GM21528 (cell line): ENCODE data around the gene SNORC.
"Not testable (repeated sequence)": the region's sequence is repeated elsewhere in the genome, so short reads cannot be mapped to it uniquely, and the experiment has no call there.

Experiments
- ATAC-seq: cut with Tn5 transposase; IDR thresholded peaks from one replicate; pipeline ENCODE4 v1.9.1; 2021; ENCODE audit warnings: mild to moderate bottlenecking, moderate library complexity; ENCODE audit not compliant: unreplicated experiment, low FRiP score

SNORC gene

DNA sequence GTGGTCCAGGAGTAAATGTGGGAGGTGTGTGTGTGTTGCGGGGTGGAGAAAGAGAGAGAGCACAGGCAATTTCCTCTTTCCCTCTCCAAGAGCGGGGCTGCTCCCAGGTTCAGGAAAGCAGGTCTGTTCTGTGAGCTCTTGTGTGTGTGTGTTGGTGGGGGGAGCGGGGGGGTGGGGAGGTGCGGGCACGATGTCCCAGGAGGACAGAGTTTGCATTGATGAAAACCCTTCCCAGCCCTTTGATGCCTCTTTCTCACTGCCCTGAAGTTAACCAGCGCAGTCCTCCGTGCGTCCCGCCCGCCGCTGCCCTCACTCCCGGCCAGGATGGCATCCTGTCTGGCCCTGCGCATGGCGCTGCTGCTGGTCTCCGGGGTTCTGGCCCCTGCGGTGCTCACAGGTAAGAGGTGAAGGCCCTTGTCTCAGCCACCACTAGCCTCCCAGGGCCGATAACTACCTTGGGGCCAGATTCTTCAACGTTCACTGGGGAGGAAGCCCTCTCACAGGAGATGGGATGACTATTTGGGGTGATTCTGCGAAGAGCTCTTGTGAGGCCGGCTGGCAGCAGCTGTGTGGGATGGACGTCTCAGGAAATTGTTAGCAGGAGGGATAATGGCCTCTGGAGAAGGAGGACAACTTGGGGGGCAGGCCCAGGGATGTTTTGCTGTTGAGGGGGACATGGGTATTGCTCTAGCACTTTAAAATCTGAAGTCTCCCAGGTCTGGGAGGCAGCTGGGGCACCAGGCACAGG, at the start of gene SNORC:
SNORC (plus strand) TSS at position 247 of the 748 bp plus-strand sequence; CDS start at position 325, 78 bp downstream.
- no peak for ATAC-seq

DNA sequence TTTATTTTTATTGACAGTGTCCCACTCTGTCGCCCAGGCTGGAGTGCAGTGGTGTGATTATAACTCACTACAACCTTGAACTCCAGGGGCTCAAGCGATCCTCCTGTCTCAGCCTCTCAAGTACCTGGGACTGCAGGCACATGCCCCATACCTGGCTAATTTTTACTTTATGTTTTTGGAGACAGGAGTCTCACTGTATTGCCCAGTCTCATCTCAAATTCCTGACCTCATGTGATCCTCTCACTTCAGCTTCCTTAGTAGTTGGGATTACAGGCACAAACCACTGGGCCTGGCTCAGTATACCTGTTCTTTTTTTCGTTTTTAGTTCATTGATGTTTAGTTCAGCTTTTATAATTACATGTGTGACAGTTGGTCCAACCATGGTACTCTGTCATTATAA, 40.1 kb upstream of the SNORC start:
- no peak for ATAC-seq

DNA sequence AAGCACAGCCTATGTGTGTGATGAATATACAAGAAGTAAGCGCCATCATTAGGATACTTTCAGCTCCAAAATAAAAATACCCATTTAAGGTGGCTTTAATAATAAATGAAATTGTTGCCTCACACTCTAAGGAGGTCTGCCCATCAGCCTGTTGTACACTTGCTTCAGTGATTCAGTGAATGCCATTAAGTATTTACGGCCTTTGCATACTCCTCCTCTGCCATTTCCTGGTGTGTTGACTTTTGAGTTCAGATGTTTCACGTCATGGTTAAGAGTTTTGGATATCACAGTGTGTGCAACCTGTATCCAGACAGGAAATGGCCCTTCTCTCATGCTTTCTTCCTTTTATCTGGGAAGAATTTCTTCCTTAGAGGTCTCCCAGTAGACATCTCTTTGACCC, 38.6 kb upstream of the SNORC start:
- no peak for ATAC-seq

DNA sequence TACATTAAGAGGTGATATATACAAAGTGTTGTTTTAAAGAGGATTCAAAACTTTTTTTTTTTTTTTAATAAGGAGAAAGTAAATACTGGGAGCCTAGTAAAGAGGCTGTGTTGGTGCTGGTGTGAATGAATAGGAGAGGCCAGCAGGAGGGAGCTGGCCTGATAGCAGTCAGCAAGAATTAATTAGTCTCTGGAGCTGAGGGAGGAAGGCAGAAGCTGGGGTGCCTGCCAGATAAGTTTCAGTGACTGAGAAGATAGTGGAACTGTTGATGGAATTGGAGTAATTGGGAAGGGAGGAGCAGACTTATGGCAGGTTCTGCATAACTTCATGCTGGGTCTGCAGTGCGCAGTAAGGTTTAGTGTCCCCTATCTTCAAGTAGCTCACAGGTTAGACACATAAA, 36.2 kb upstream of the SNORC start:
- ATAC-seq: no peak

DNA sequence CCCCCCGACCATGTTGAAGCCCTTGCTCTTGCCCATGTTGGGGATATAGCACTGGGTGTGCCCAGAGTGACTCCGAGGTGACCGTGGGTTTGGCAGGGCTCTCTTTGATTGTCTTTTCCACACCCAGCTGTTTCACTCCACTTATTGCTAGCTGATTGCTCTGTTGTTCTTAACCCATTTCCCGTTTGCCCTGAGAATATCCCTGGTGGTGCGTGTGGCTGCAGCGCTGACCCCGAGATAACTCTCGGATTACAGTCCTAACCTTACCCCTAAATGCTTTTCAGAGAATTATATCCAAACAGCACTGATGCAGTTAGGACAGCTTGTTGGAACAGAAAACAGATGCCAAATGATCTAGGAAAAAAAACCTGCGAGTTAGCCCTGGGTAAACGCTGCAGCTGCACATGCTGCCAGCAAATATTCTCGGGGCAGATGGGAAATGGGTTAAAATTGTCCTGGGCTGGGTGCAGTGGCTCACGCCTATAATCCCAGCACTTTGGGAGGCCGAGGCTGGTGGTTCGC, 34.3 kb upstream of the SNORC start:
- no peak for ATAC-seq

DNA sequence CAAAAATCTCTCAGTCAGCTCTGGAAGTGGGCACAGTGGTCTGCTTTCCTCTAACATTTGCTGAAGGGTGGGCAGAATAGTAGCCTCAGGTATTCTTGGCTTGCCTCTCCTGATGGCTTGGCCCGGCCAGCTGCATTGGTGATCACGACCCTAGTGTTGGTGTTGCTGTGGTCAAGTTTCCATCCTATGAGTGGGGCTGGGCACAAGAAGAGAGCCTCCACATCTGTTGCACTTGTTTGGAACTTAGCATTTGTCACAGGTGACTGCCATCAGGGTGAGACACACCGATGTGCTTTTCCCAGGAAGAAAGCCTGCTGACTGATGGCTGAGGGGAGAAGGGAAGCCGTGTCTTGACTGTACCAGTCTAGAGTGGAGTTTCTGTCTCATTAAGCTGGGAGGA, 33.1 kb upstream of the SNORC start:
- no peak for ATAC-seq

DNA sequence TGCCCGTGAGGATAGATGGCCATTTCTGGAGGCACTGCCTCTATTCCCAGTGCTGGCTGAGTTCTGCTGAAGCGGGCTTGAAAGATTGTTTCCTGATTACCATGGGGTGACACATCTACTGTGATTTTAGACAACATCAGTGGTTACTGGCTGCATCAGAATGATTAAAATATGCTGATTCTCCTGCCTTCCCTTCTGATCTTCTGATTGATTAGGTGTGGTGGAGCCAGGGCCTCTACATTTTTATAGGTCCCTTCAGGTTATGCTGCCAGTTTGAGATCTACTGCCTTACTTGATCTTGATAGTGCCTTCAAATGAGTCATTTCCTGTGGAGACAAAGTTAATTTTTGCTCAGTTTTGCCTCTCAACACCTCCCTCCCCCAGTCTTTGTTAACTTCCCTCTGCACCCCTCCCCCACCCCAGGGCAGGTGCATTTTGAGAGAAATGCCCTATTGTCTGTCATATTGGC, 31.6 kb upstream of the SNORC start:
- no peak for ATAC-seq

DNA sequence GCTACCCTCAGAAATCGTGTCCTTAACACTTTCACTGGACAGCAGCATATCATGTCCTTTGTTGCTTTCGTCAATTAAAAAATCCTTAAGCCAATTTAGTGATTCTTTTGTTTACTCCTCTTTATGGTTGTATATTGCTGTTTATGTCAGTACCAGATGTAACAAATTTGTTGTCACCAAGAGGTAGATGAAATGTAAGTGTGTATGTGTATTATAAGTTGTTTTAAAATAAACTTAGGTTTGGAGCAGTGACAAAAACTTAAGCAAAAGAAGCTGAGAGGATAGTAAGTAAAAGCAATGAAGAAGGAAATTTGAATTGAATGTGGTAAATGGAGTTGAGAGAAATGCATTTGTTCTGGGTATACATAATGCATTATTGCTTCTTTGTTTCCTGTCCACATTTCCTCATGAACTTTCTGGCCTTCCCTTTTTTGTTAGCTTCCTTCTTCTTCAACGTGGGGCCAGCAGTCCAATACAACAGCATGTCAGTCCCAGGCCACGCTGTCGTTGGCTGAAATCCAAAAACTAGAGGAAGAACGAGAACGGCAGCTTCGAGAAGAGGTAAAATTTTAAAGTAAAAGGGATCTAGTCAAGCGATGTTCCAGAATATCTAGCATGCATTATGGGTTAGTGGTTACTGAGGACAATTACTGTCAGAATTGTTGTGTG, 30.5 kb upstream of the SNORC start:
- ATAC-seq: no peak

DNA sequence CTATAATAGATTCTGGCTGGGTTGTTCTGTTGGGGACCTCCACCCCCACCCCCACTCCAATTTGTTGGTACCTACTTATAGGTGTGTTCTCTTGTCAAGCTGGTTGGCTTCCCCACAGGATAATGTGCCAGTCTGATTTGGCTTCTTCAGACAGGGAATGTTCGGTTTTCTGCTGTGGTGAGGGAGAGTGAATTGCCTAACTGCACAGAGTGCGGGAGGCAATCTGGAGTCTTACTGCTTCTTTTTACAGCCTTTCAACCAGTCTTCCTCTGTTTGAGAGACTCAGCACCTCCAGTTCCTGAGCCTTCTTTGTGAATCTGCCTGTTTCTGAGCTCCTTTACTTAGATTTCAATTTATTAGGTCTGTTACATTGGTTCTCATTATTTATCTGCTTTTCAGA, 27.4 kb upstream of the SNORC start:
- no peak for ATAC-seq

DNA sequence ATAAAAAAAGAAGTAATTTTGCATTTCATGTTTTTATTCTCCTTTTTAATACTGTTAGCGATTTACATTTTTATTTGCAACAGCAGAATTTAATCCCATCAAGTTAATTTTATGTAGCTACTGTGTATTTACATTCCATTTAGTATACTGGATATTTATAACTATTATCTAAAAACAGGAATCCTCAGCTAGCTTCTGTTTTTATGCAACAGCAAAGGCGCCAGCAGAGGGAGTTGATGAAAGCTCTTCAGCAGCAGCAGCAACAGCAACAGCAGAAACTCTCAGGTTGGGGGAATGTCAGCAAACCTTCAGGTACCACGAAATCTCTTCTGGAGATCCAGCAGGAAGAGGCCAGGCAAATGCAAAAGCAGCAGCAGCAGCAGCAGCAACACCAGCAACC, 26.2 kb upstream of the SNORC start:
- ATAC-seq: no peak

DNA sequence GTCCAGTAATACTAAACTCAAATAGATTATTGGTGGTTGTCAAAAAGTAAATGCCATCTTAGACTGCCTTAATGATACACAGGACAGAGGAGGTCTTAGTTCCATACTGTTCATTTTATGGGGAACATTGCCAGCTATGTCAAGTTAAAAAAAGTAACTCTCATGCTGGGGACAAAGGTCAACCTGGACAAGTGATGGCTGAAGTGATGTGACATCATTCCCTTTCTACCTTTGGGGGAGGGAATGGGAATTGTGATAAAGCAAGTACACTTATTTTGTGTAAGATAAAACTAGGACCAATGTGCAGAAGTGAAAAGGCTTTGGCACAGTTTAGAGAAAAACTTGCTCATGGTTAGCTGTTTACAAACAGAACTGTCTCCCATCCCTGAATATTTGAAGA, 24.0 kb upstream of the SNORC start:
- ATAC-seq: no peak

DNA sequence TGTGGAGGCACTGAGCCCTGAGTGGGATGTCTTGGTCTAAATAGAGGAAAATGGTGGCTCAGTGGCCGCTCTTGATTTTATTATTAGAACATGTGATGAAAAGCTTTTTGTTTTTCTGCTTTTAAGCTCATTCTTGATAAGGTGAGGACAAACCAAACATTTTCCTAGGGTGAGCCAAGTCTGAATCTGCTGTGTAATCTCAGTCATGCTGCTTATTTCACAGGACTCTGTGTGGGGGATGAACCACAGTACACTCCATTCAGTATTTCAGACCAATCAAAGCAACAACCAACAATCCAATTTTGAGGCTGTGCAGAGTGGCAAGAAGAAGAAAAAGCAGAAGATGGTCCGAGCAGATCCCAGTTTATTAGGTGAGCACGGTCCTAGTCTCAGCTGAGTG, 20.0 kb upstream of the SNORC start:
- ATAC-seq: no peak

DNA sequence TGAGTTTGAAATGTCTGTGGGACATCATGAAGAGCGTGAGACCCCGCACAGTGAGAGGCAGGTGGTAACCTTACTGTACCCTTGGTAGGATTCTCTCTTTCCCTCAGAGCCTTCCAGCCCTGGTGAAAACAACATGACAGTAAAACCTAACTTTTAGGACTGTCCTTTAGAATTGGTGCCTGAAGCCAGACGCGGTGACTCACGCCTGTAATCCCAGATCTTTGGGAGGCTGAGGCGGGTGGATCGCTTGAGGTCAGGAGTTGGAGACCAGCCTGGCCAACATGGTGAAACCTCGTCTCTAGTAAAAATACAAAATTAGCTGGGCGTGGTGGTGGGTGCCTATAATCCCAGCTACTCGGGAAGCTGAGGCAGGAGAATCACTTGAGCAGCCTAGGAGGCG, 18.0 kb upstream of the SNORC start:
- ATAC-seq: not testable (repeated sequence)

DNA sequence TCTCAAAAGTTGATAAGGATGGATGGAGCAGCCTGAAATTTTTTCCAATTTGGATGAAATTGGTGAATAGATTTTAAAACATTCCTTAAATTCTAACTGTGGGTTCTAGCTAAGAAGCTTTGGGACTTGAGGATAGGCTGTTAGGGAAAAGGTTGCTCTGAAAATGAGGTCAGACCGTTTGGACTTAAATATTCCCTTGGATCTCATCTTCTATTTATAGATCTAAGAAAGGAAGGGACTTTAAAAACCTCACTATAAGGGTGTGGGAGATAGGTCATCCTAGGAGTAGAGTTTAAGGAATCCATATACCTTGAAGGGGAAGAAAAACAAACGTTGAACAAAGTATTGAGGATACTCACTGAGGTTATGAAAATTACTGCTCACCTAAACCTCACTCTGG, 17.4 kb upstream of the SNORC start:
- ATAC-seq: no peak

DNA sequence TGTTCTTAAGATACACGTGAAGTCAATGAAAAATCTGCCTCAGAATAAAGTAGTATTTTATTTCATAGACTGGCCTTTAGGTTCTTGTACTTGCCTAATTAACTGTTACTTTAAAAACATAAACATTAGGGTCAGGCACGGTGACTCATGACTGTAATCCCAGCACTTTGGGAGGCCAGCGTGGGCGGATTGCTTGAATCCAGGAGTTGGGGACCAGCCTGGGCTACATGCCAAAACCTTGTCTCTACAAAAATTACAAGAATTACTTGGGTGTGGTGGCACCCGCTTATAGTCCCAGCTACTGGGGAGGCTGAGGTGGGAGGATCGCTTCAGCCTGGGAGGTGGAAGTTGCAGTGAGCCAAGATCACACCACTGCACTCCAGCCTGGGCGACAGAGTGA, 16.0 kb upstream of the SNORC start:
- no peak for ATAC-seq

DNA sequence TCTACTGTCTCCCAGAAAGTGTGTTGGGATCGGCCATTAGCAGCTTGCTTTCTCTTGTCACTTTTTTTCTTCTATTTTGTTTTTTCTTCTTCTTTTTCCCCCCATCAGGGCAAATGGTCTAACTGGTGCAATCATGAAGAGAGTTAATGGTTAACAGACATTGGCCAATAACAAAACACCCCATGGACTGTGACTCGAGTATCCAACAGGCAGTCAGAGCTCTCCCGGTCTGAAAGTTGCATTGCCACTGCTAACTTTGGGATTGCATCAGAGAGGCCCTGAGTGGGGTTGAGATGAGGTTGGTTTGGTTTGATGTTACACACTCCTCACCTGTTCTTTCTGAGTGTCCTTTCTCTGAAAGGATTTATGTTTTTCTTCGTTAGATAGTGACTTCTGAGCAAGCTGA, 12.9 kb upstream of the SNORC start:
- no peak for ATAC-seq

DNA sequence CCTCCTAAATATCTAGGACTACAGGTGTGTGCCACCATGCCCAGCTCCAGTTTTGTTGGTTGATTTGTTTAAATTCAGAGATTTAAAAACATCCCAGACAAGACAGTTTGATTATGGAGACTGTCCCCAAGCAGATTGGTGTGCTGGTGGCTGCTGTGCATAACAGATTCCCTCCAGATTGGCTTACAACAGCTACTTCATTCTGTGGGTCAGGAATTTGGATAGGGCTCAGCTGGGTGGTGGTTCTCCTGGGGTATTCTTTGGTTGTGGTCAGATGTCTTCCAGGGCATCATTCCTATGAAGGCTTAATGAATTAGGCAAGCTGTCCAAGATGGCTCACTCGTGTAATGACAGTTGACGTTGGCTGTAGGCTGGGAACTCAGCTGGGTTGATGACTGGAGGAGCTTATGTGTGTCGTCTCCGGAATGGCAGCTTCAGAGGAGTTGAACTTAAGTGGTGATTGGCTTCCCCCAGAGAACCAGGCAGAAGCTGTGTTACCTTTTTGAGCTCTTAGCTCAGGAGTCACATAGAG, 10.6 kb upstream of the SNORC start:
- no peak for ATAC-seq

DNA sequence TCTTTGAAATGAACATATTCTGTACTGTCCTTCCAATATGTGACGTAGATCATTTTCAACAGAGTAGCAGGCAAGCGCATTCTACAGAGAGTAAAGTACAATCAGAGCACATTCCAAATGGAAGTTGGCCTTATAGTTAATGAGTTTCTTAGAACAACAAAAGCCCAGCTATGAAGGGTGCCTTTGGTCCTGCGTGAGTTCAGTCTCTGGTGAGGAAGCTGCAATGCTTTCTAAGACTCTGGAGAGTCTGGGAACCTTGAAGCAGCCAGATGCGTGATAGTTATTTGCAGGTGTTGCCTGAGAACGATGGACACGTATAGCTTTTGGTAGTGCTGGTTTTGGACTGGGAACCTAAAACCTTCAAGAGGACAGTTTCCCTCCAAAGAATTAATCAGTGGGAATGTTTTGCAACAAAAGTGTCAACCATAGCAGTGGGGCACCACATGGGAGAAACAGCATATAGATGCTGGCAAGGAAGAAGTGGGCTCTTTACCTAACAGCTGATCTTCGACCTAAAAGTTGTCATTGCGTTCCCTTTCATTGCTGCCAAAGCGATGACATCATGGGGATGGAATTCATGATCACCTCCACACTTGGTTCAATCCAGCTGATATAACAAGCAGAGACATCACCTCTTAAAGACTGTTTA, 9.3 kb upstream of the SNORC start:
- ATAC-seq: no peak

DNA sequence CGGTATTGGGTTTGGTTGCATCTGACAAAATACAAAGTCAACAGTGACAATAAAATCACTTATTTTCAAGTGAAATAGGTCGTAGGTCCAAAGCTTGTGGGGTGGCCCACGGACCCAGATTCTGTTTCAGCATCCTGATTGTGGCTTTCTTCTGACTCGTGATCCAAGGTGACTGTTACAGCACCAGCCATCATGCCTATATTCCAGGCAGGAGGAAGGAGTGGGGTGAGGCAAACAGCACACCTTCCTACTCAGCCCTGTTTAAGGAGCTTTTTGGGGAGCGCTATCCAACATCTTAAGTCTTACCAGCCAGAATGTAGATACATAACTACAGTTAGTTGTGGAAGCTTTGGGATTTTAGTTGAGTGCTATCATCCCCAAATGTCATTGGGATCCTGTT, 8.7 kb upstream of the SNORC start:
- no peak for ATAC-seq

DNA sequence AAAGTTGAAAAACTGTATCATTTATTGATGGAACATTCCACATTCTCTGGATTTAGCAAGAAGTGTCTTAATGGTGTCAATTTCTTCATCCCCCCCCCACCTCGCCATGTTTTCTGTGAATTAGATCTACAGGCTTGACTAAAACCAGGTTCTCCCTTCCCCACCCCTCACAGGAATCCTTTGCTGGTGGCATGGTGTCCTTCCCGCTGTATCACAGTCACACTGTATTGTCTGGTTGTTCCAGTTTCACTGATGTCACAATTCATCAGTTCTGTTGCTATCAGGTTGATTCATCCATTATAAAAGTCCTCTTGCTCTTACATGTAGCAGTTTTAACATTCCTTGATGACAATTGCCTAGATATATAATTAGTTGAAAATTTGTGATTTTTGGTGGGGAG, 6.1 kb upstream of the SNORC start:
- no peak for ATAC-seq

DNA sequence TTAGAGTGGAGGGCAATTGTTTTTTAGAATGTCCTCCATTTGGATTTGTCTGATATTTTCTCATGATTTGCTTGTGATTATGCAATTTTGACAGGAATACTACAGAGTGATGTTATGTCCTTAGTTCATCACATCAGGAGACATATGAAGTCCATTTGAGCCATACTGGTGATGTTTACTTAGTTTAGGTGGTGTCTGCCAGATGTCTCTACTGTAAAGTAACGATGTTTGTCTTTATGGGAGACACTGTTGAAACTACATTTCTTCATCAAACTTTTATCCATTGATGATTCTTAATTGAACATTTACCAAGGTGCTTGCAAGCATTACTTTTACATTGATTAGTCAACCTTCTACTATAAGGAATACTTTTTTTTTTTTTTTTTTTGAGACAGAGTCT, 4.9 kb upstream of the SNORC start:
- no peak for ATAC-seq
